ENCODE measurements around the gene APBB2.
A peak's percentile ranks its signal among the peaks of the same experiment; 100 is the strongest.

APBB2 gene

DNA sequence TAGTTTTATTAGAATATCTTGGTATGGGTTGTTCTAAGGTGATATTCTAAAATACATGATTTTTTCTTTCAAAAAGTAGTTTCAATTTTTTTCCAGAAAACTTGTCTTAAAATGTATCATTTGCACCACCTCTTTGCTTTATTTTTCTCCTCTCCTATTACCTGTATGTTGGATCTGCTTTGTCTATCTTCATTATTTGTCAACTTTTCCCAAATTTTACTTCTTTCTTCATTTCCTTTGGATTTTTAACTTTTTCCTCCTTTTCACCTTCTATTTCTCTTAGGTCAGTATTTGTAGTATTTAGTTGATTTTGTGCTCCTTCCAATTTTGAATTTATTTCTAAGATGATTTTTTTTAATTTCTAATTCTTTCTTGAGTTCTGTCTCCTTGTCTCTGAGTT lies 169.6 kb downstream of the APBB2 start:
- H3K27ac ChIP-seq, result no peak overlapping the region
- DNase-seq (ENCODE audit: low read depth, low spot score), result no peak

DNA sequence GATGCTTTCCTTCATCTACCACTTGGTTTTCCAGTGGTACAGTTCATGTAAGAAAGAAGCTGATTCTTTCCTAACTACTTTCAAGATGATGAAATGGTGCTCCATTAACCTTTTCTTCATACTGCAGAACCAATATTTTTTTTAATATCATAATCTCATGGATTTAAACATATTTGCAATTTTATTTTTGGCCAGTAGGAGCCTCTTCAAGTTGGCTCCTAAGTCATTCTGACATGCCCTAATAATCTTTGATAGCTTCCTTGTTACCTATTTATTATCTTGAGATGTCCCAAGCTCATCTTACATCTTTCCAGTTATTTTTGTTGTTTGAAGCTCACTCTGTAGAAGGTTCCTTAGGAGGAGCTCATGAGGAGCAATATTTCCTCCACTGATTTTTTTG lies 170.2 kb downstream of the APBB2 start:
- no peak for DNase-seq (ENCODE audit: low read depth, low spot score)
- no peak overlapping the region for H3K27ac ChIP-seq

DNA sequence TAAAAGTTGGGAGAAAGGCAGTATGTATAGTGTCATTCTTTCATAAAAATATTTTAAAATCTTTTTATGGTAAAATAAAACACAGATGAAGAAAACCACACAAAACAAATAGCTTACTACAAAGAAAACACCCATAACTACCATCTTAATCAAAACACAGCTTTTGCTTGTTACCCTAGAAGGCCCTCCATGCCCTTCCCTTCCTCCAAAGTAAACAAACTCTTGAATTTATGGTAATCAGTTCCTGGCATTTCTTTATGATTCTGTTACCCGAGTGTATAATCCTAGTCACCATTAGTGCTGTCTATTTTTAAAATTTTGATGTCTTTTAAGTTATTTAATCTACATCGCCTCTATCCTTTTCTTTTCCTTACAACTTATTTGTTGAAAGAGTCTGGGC lies 170.9 kb downstream of the APBB2 start:
- DNase-seq (ENCODE audit: low read depth, low spot score), result no peak
- no peak overlapping the region for H3K27ac ChIP-seq

DNA sequence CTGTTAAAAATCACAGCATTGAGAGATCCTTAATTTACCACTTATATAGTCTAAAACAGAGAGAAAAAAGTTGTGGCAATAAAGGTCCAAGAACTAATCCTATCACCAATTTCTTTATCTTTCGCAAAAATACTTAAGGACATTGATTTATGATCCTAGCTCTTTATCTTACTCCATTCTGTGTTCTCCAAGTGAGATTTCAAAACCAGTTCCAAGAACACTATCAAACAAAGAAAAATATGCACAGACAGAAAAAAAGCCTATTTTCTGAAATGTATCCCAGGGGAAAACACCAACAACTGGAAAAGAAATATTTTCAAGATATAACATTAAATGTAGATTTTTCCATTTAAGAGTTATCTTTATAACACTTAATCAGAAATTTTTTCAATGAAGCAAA lies 172.8 kb downstream of the APBB2 start:
- no peak for DNase-seq (ENCODE audit: low read depth, low spot score)

DNA sequence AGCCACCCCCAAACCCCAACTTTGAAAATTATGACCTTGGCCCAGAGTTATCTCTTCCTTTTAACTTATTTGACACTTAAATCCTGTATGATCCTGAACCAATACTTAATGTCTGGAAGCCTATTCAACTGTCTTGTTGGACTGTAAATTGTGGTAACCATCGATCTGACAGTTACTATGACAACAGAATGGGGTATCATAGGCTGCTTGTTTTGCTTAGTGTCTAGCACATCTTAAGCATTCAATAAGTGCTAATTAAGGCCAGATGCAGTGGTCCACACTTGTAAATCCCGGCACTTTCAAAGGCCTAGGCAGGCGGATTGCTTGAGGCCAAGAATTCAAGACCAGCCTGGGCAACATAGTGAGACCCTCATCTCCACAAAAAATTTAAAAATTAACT lies 175.0 kb downstream of the APBB2 start:
- no peak overlapping the region for H3K27ac ChIP-seq
- DNase-seq (ENCODE audit: low read depth, low spot score), result no peak

More for the DNA sequence above, 172.8 kb downstream of the APBB2 start:
- H3K27ac ChIP-seq, result no peak overlapping the region

DNA sequence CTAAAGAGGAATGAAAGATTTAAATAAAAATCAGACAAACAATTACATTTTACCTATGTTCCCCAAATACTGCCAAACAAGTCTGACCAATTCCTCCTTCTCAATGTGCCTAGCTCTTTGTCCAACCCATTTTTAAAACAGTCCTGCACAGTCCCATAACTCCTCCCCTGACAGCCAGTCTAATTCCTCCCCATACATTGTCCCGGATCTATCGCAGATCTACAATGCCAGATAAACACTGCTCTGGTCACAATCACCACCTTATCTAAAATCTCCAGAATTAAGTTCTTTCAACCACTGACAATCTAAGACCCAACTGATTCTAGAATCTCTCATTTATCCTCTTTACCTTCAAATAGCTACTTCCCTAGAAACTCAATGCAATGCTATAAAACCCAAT lies 176.0 kb downstream of the APBB2 start:
- DNase-seq (ENCODE audit: low read depth, low spot score), result no peak
- no peak overlapping the region for H3K27ac ChIP-seq

DNA sequence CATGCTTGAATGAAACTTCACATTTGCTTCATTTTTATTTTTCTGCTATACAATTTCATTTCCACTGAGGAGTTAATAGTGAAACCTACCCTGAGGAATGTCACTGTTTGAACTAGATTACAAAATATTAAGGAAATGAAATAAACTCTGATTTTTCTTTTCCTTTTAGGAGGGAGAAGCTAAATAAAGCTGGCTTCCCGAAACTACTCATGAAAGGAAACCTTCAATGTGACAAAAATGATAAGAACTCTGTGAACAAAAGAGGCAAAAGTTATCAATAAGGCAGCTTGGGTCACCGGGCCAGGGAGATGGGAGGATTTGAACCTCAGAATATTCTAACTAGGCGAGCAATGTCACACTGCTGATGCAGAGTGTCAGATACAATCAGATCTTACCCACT lies 185.2 kb downstream of the APBB2 start:
- H3K27ac ChIP-seq, result no peak overlapping the region
- no peak for DNase-seq (ENCODE audit: low read depth, low spot score)

DNA sequence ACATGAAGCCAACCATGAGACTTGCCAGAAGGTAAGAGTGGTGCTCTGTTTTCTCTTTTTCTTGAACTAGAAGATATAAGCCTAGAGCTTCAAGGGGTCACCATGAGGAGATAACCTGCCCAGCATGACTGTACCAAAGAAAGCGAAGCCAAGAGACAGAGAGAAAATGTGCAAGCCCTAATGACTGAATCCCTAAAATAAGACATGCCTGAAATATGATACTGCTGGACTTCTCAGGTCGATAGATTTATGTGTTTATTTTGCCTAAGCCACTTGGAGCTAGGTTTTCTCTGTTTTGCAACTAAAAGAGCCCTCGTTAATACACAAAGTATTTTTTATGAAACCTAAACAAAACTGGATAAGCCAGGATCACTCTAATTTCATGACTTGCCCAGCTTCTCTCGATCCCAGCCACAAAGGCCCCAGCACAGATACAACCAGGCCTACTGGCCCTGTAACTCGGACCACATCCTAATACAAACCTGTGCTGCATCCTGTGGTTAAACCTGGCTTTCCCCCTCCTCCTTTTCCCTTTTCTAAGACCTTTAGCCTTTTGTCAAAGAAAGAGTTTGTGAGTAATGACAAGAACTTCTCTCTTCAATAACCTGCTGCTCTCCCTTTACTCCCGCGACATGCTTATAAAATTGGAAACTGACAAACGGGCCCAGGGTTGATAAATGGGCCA lies 185.8 kb downstream of the APBB2 start:
- DNase-seq (ENCODE audit: low read depth, low spot score), result no peak
- H3K27ac ChIP-seq, result no peak overlapping the region

DNA sequence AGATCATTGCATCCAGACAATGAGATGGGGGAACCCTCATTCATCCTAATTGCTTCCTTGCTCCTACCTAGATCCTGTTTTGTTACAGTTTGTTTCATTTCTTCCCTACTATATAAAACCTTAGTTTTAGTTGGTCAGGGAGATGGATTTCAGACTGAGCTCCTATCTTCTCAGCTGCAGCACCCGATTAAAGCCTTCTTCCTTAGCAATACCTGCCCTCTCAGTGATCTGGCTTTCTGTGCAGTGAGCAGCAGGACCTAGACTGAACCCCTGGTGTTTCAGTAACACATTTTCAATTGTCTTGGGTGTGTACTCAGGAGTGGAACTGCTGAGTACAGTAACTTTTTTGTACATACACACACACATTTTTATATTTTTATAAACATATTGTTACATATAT lies 187.4 kb downstream of the APBB2 start:
- no peak overlapping the region for H3K27ac ChIP-seq
- DNase-seq (ENCODE audit: low read depth, low spot score), result no peak

DNA sequence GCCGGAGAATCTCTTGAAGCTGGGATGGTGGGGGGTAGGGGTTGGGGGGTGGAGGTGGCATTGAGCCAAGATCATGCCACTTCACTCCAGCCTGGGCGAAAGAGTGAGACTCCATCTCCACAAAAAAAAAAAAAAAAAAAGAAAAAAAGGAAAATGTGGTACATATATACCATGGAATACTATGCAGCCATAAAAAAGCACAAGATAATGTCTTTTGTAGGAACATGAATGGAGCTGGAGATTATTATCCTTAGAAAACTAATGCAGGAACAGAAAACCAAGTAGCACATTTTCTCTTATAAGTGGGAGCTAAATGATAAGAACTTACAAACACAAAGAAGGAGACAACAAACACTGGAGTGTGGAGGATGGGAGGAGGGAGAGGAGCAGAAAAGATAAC lies 188.5 kb downstream of the APBB2 start:
- DNase-seq (ENCODE audit: low read depth, low spot score), result no peak
- no peak overlapping the region for H3K27ac ChIP-seq

DNA sequence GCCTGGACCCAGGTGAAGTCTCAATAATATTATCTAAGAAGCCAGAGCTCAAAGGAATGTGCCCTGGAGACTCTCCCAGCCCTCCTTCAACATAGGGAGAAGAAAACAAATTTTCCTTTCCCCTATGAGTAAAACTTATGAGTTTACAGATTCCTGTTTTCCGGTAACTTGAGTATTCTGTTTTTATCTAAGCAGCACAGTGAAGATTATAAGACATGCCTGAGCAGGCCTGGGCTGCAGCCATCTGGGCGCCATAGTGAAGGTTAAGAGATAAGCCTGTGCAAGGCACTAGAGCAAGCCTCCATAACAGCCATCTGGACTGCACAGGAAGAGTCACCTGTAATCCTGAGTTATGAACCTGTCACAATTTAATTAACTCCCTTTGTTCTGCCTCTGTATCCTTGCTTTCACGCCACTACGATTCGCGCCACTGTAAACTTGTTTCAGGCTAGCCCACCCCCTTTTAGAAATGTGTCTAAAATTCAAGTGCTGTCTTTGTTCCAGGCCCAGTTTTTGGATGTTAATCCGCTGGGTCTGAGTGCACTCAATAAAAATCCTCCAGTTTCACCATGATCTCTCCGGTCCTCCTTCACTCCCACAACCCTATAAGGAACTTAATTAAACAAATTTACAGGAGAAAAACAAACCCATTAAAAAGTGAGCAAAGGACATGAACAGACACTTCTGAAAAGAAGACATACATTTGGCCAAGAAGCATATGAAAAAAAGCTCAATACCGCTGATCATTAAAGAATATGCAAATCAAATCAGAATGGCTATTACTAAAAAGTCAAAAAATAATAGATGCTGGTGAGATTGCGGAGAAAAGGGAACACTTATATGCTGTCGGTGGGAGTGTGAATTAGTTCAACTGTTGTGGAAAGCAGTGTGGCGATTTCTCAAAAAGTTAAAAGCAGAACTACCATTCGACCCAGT lies 189.5 kb downstream of the APBB2 start:
- no peak overlapping the region for H3K27ac ChIP-seq
- no peak for DNase-seq (ENCODE audit: low read depth, low spot score)

DNA sequence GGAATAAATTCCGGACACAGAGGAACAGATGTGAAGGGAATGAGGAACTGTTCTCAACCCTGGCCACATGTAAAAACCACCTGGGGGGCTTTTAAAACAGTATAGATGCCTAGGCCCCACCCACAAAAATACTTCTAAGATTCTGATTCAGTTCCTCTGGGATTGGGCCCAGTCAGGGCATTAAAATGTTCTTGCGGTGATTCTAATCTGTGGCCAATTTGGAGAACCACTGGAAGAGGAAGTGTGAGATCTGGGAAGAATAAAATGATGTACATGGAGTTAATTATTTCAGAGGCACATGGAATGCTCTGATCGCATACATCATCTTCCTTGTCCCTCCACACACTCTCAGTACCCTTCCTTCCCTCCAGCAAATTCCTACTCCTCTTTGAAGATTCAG lies 192.2 kb downstream of the APBB2 start:
- H3K27ac ChIP-seq, result no peak overlapping the region
- no peak for DNase-seq (ENCODE audit: low read depth, low spot score)

DNA sequence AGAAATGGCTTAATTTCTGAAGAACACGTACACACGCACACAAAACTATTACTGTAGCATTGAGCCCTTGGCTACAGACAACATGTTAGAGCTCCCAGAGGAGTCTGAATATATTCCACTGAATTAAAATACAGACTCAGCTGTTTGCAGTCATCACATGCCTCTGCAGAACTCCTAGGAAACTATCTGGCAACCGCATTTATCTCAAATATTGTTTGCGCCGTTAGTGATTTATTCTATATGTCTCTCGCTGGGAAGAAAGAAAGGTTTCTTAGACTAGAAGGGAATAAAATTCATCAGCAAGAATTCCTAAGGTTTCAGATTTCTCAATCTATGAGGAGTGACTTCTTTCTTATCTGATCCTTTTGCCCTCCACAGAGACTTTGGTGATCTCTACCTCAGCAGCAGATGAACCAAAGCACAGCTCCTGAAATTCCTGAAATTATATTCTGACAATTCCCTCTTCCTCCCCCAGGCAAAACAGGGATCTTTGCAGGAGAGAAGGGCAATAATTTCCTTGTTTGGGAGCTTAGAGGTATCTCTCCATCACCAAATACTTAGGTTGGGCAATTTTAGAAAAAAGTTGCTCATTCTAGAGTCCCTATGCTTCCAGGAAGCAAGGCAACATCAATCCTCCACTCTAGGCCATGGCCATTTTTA lies 199.2 kb downstream of the APBB2 start:
- no peak for DNase-seq (ENCODE audit: low read depth, low spot score)

DNA sequence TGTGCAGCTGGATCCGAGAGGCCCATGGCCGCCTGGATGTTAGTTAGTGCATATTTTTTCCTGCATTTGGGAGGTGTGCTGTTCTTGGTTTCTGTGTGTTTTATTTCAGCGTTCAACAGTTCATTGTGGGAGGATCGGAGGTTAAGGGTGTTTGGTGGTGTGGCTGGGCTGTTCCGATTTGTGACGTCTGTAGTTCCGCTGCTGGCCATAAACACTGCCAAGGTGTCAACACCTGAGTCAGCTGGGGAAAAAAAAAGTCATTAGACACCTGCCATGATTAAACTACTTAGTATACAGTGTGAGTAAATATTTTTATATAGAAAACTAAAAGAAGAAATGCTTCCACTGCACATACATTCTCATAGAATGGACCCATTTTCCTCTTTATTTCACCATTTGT lies 200.2 kb downstream of the APBB2 start:
- DNase-seq (ENCODE audit: low read depth, low spot score), result no peak
- no peak overlapping the region for H3K27ac ChIP-seq

More for the DNA sequence above, 199.2 kb downstream of the APBB2 start:
- H3K27ac ChIP-seq, result no peak overlapping the region

DNA sequence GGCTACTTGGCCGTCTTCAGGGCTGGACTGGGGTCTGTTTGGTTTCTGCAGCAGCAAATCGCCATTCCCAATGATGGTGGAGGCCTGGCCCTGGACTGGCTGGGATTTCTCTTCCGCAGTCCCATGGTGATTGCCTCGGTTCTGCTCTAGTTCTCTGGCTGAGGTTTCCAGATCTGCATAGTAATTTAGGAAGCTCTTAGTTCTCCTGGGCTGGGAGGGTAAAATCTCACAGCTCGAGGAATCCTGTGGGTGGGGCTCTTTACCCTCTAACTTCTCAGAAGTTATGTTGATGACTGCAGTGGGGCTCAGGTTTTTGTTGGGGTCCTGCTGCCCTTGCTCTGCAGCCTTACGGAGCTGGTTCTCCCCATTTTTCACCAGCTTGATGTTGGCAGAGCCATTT lies 200.6 kb downstream of the APBB2 start:
- H3K27ac ChIP-seq, result no peak overlapping the region
- DNase-seq (ENCODE audit: low read depth, low spot score), result no peak

DNA sequence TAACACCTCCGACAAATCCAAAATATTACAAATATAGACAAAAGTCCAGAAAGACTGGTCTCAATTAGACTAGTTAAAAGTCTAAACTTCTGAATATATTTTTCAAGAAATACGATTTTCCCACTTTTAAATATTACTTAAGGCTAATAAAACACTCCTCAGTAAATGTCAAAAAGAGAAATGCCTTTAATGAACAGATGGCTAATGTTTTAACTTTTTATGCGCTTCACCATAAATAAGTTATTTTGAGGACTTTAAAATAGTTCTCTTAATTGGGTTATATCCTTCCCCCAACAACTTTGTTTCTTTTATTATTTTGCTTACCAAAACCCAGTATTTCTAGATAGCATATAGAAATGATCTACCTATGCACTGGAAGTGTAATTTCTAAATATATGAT lies 201.4 kb downstream of the APBB2 start:
- no peak overlapping the region for H3K27ac ChIP-seq
- no peak for DNase-seq (ENCODE audit: low read depth, low spot score)

DNA sequence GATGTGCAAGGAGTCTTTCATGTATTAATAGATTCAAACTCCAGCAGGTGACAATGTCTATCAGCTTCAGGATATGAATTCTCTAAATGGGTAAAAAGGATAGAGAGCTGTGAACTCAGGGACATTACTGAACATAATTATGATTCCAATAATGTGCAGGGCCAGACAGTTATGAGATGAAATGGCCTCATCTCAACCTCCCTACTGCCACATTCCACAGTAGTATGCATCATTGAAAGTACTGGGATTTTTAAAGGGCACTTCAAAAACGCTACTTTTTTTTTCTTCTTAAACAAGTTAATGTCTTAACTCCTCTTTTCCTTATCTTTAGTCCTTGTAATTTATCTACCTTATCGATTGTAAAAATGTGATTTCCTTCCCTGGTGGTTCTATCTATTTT lies 202.0 kb downstream of the APBB2 start:
- H3K27ac ChIP-seq, result no peak overlapping the region
- DNase-seq (ENCODE audit: low read depth, low spot score), result no peak

DNA sequence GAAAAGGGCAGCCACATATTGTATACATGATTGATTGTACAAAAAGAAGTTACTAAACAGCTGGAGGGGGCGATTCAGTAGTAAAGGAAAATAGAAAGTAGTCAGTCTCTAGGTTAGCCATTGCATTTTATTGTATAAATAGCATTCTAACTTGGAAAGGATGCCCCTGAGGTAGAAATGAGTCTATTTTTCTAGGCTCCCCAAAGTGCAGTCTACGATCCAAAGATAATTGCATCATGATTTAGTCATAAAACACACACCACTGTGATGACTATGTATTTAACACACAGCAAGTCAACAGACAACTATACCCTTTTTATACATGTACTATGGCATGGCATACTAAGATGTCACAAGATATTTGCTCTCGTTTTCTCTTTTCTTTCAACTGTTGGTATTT lies 204.9 kb downstream of the APBB2 start:
- DNase-seq (ENCODE audit: low read depth, low spot score), result no peak
- H3K27ac ChIP-seq, result peak overlapping the region; percentile 89

DNA sequence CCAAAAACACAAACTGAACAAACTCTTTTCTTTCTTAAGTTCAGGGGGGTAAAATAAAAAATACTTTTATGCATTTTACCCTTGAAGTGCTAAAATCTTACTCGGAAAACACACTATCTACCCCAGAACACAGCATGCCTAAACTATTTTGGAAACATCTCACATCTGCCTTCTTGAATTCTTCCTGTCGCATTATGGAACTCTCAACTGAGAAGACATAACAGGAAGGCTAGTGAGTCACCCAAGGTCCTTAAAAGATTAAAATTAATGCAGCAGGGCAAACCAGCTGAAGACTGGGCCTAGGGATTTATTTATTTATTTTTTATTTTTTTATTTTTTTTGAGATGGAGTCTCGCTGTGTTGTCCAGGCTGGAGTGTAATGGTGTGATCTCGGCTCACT lies 208.2 kb downstream of the APBB2 start:
- no peak for DNase-seq (ENCODE audit: low read depth, low spot score)
- H3K27ac ChIP-seq, result no peak overlapping the region

DNA sequence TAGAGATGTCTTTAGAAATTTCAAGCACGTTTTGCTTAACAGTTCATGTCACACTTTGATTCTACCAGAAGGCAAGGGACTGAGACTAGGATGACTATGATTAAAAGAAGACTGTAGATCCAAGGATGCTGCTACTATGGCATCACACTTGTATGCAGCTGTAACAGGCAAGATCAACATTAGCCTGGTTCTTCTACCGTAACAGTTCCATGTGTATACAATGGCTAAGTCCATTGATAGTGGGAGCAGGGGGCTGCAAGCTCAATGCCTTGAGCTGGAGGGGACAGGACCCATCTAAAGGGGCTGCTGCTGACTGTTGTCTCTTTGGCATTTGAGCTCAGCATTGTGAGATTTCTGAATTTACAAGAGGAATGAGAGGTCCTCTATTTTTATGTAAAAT lies 212.0 kb downstream of the APBB2 start:
- no peak overlapping the region for H3K27ac ChIP-seq
- DNase-seq (ENCODE audit: low read depth, low spot score), result no peak

DNA sequence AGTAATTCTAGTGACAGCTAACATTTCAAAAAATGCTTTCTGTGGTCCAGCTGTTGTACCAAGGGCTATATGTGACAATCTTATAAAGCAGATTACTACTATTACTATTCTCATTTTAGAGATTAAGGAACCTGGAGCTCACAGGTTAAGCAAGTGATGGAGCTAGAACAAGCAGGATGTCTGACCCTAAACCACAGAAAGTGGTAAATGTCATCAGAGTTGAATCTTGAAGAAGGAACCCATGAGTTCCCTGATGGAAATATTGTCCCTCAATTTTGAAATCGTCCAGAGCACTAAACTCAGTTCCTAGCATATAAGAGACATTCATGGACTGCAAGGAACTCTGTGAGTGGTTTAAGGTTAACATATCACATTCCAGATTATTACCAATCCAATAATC lies 214.0 kb downstream of the APBB2 start:
- no peak for DNase-seq (ENCODE audit: low read depth, low spot score)
- peak overlapping the region; percentile 97 for H3K27ac ChIP-seq
